Raji (cell line): ENCODE data around the gene GALNT16.

Source experiments
- POLR2A ChIP-seq: IDR thresholded peaks from 2 replicates; pipeline ENCODE4 v1.6.1; 2011; ENCODE audit warnings: low read depth, low read length, control low read depth; ENCODE audit not compliant: insufficient read depth

The GALNT16 gene

DNA sequence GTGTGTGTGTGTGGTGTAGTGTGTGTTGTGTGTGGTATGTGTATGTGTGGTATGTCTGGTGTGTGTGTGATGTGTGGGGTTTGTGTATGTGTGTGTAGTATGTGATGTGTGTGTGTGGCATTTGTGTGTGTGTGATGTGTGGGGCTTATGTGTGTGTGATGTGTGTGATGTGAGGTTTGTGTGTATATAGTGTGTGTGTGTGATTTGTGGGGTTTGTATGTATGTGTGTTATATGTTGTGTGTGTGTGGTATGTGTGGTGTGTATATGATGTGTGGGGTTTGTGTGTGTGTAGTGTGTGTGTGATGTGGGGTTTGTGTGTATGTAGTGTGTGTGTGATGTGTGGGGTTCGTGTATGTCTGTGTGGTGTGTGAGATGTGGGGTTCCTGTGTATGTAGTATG lies 9.4 kb downstream of the GALNT16 start:
- no peak for TF ChIP-seq POLR2A

DNA sequence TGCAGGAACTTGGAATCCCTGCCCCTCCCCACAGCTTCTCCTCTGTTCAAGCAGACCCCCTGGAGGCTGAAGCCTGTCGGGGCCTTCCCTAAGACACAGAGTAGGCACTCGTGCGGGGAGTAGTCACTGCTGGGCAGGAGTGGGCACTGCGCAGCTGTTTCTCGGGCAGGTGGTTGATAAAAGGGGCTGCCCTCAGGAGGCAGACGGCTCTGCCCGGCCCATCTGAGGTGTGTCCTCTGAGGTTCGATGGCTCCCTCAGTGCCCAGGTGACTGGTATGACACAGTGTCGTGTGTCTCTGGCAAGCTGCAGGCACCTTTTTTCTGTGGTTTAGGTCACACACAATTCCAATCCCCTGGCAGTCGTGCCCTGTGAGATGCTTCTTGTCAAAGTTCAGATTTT lies 10.1 kb downstream of the GALNT16 start:
- no peak for TF ChIP-seq POLR2A

GRCh38 chr14:69270795-69271708 lies 11.1 kb downstream of the GALNT16 start:
- TF ChIP-seq POLR2A, result no peak

- no peak for TF ChIP-seq POLR2A
Measured at GRCh38 chr14:69274321-69274720, 14.4 kb downstream of the GALNT16 start.

DNA sequence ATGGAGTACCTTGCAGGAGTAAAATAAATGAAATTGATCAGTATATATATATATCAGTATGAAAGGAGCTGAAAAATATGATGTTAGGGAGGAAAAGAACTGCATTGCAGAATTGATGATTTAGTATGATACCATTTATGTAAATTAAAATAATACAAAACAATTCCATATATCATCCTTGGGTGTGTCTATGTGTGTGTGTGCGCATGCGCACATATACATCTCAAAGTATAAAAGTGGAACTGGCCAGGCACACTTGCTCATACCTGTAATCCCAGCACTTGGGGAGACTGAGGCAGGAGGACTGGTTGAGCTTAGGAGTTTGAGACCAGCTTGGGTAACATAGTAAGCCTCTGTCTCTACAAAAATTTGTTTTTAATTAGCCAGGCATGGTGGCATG lies 15.4 kb downstream of the GALNT16 start:
- TF ChIP-seq POLR2A, result no peak

DNA sequence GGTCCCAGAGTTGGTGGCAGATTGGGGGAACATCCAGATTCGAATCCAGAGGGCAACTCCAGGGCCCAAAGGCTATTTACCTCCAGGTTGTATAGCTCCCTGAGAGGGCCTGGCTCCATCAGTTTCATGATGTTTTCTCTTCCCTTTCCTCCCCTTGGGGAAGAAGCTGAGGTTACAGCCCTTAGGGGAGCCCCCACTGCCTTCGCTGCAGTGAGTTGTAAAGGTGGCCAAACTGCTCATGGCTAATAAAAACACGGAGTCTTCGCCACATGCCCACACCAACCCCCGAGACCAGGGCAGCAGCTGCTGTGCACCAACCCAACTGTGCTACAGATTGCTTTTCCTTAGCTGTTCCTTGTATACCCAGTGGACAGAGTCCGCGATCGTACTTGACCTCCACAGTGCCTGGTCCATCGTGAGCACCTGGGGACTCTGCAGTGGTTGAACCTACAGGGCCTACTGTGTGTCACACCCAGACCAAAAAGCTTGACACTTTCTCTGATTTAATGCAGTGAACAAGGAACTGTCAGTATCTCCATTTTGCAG lies 20.9 kb downstream of the GALNT16 start:
- no peak for TF ChIP-seq POLR2A

GRCh38 chr14:69281450-69282169 lies 21.7 kb downstream of the GALNT16 start:
- no peak for TF ChIP-seq POLR2A

DNA sequence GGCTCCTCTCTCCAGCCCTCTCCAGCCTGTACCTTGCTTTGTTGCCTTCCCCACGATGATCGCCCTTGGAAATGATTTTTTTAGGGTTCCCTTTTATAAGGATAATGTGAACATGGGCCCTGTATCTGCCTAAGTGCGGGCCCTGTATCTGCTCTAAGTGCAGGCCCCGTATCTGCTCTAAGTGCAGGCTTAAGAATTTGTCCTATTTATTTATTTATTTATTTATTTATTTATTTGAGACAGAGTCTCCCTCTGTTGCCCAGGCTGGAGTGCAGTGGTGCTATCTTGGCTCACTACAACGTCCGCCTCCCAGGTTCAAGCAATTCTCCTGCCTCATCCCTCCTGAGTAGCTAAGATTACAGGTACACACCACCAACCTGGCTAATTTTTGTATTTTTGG lies 22.5 kb downstream of the GALNT16 start:
- TF ChIP-seq POLR2A, result no peak

GRCh38 chr14:69284170-69284569 lies 24.2 kb downstream of the GALNT16 start:
- TF ChIP-seq POLR2A, result no peak

DNA sequence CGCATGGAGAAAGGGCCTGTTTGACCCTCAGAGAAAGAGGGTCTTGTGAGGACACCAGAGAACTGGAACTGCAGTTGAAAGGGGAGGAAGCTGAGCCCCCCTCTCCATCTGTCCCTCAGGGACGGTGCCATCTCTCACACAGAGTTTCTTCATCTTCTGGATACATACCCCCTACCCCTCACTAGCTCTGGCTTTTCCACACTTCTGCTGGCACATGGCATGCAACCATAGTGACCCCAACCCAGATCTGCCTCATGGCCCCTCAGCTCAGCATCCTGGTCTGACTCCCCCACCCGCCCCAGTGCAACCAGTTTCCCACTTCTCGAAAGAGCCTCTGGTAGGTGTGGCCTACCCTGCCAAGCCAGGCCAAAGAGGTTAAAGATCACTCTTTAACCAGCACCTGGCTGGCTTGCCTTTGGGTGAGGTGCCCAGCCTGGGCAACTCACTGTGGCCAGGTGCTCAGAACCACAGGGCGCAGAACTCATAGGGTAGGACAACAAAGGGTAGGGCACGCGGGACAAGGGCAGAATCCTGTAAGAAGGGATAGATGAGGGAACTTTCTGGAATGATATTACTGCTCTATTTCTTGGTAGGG lies 25.8 kb downstream of the GALNT16 start:
- no peak for TF ChIP-seq POLR2A

DNA sequence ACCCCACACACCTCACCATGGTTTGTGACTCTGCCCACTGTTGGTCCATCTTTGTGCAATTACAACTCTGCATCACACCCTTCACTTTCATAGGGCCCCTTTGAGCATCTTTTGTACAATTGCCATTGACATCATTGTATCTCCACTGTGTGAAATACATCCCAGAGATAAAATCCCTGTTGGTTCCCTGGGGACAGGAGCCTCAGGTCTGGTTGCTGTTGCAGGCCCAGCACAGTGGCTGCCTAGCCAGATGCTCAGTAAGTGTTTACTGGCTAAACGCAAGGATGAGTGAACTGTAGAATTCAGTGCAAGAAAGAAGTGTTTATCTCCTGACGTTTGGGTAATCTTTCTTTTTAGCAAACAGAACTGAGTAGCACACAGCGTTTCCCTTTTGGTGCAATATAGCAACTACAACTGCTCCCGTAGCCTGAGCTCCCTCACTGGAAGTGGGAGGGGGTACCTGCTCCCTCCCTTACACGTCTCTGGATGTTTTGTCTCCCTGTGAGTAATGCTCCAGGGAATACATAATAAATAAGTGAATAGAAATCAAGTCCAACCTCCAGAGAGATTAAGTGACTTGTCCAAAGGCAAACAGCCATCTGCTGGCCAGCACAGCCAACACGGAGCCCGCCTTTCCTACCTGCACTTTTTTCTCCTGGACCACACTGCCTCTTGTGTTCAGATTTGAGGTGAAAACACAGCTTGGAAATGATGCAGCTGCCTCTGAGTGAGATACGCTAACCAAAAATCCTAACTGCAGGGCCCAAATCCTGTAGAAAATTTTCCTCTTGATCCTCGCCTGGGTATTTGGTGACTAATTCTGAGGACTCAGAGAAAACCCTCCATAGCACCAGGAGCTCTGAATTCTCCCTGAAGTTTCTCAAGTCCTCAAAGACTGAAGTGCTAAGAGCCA lies 27.4 kb downstream of the GALNT16 start:
- TF ChIP-seq POLR2A, result no peak

DNA sequence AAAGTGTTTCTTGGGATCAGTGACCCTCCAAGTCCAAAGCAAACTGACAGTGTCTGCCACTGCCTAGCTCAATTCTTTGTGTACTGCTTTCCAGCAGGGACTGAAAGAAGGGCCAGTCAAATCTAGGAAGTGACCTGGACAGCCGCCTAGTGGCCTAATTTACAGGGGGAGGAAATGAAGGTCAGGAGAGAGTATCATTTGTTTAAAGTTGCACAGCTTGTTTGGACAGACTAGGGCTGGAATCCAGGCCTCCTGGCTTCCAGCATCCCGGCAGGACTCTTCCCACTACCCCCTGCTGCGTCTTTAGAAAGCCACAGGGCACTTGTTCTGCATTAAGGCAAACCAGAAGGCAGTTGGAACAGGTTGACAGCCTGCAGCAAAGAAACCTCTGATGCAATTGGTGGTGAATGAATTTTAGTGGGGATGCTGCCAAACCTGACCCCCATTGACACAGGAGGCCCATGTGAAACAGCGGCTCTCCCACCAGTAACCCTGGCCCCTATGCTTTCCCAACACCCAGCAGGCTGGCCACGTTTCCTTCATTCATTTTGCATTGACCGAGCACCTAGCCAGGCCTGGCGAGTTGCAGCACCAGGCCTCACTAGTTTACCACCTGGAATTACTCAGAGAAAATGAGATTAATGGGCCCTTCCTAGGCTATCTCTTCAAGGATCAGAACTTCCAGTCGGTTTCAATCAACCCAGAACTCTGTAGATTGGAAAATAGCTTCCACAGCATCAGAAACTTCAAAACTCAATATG lies 28.2 kb downstream of the GALNT16 start:
- no peak for TF ChIP-seq POLR2A

GRCh38 chr14:69288956-69289705 lies 29.2 kb downstream of the GALNT16 start:
- no peak for TF ChIP-seq POLR2A

GRCh38 chr14:69289811-69290520 lies 30.0 kb downstream of the GALNT16 start:
- TF ChIP-seq POLR2A, result no peak
